Stomach (tissue), 9 donors: Measurements from ENCODE around the gene TMEM107. TPM values are rescaled to one million over a fixed set of nuclear protein-coding genes. Genes with fewer than 3 reads are reported as not detected.

ENCODE experiments used
- DNase-seq, 2 donors: peaks; one replicate each; pipeline versions ENCODE4 v3.0.0 to v3.0.0-alpha.2; 2013 to 2019
- H3K27ac ChIP-seq, 5 donors: fragments of 200-600 bp in 4 of 5; sonication (generic) in 4 of 5; one replicate each; pipeline ENCODE4 v1.5.1; 2013 to 2019; ENCODE audit warnings: mild to moderate bottlenecking in 1 of 5, moderate library complexity in 1 of 5
- H3K27me3 ChIP-seq, 3 donors: fragments of 200-600 bp; sonication (generic); one replicate each; pipeline ENCODE4 v1.5.1; 2017 to 2019; ENCODE audit warnings: mixed run types in 1 of 3
- H3K36me3 ChIP-seq, 4 donors: fragments of 200-600 bp; sonication (generic); 1 replicate in 3 of 4; 2 replicates in 1 of 4; pipeline ENCODE4 v1.5.1; 2016 to 2019
- H3K4me1 ChIP-seq, 4 donors: fragments of 200-600 bp; sonication (generic); one replicate each; pipeline ENCODE4 v1.5.1; 2016 to 2019
- H3K4me3 ChIP-seq, 4 donors: fragments of 200-600 bp; sonication (generic) in 3 of 4; one replicate each; pipeline ENCODE4 v1.5.1; 2016 to 2019; ENCODE audit warnings: mild to moderate bottlenecking in 1 of 4
- H3K9me3 ChIP-seq, 4 donors: fragments of 200-600 bp; sonication (generic); one replicate each; pipeline ENCODE4 v1.5.1; 2016 to 2019
- EP300 ChIP-seq: sonication (generic); formaldehyde crosslinking; IDR thresholded peaks from one replicate; pipeline ENCODE4 v1.6.1; 2017; ENCODE audit warnings: antibody characterized with exemption
- POLR2A ChIP-seq, 4 donors: fragments of 450-650 bp; IDR thresholded peaks; one replicate each; pipeline ENCODE4 v1.6.1; 2016; ENCODE audit warnings: antibody characterized with exemption in 4 of 4, control low read depth in 2 of 4, mild to moderate bottlenecking in 1 of 4, moderate library complexity in 1 of 4
- POLR2AphosphoS5 ChIP-seq, 3 donors: sonication (generic); formaldehyde crosslinking; IDR thresholded peaks; one replicate each; pipeline ENCODE4 v1.6.1; 2016; ENCODE audit warnings: antibody characterized with exemption in 3 of 3
- WGBS, 5 donors: extraction: QIAGEN DNeasy Blood & Tissue Kit in 3 of 5; methylation state at CpG; one replicate each; pipeline versions ENCODE4 v1.1.5 to v1.1.7; 2013 to 2018; 5-methylcytosine and 5-hydroxymethylcytosine counted together
- intact Hi-C: fragments of 100-400 bp; cut with DNase I; formaldehyde crosslinking; loops from one replicate; pipeline ENCODE4 v1.15.1; 2023; ENCODE audit warnings: low total_unique reads
- polyA plus RNA-seq, 3 donors: library from polyadenylated mRNA; stranded (reverse); fragments of 200-250 nt; gene quantifications; one replicate each; pipeline ENCODE4 v1.2.3, GENCODE V29; 2013
- total RNA-seq, 5 donors: library from RNA; depleted of rRNA; stranded (reverse); fragments of >200 nt; gene quantifications; one replicate each; pipeline versions ENCODE4 v1.1.0 to v1.2.3, GENCODE V29; 2014 to 2016
- TF ChIP-seq, protein P1 (sequence below), 7 experiments: fragments of 450-650 bp in 4 of 7; fragments of 200-600 bp in 3 of 7; sonication (generic) in 3 of 7; IDR thresholded peaks; one replicate each; pipeline ENCODE4 v1.5.1; 2016 to 2019; ENCODE audit warnings: antibody characterized with exemption in 7 of 7, control low read depth in 2 of 7, mild to moderate bottlenecking in 1 of 7
- donor health status: healthy with polysubstance abuse.
- donor health status: Bipolar disorder and iron deficiency.
- donor health status: healthy.

TMEM107 gene
- total and polyA plus RNA-seq, 8 donors: 5.2 to 37.6 (median 9.4) TPM

DNA sequence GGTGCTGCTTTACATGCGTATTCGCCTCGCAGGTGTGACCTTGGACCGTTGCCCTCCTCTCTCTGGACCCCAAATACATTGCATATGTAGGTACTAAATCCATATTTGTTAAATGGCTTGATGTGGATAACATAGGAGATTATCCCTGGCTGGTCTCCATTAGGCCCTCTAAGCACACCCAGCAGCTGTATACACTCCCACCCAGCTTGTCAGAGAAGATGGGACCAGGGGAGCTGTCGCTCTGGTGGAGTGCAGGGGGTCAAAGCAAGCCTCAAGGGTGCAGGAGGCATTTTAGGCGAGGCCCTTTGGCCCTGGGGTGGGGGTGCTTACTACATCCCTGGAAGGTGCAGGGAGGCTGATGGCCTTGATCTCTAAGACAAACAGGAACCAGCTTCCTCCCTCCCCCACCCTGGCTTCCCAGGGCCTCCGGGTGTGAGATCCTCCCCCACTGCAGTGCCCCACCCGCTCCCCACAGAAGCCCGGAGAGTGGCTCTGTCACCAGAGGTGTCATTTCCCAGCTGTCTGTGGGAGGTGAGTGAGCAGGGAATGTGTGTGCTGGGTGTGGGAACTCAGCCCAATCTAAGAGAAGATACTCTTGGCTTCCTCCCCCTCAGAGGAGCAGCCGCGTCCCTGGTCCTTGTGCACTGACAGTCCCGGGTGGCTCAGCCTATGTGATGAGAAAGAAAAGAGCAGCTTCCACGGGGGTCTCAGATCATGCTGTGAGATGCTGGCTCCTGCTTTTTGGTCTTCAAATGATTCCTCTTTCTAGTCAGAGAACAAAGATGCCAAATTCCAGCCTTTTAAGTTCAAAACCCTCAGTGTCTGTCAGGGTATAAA is 12.0 kb downstream of the TMEM107 start:
- peak overlapping the region; percentile 98 to 100 (median 99) for H3K27ac ChIP-seq
- no peak overlapping the region for H3K4me3 ChIP-seq

GRCh38 chr17:8162997-8163977 is 12.9 kb downstream of the TMEM107 start:
- H3K36me3 ChIP-seq: peaks cover 18 to 34% (median 26%) of the 10 kb centered on the region in 4 donors
- intact Hi-C loops: no loop called here
- H3K27me3 ChIP-seq: no peaks in the 10 kb centered on the region
- H3K27ac ChIP-seq: peak overlapping the region; percentile 98 to 100 (median 99)
- peak overlapping the region; percentile 69 to 97 (median 94) for H3K4me3 ChIP-seq
- WGBS, 5 donors: 11 to 27% (median 14%) methylated on average over 28 to 55 of the region's 55 CpGs
- DNase-seq: peak in 1 of 2 donors; percentile 69
- H3K4me1 ChIP-seq: peaks cover 44 to 61% (median 53%) of the 10 kb centered on the region in 4 donors
- TF ChIP-seq POLR2A (IDR thresholded peaks at IDR 0.05): no peak
- TF ChIP-seq, protein P1, sequence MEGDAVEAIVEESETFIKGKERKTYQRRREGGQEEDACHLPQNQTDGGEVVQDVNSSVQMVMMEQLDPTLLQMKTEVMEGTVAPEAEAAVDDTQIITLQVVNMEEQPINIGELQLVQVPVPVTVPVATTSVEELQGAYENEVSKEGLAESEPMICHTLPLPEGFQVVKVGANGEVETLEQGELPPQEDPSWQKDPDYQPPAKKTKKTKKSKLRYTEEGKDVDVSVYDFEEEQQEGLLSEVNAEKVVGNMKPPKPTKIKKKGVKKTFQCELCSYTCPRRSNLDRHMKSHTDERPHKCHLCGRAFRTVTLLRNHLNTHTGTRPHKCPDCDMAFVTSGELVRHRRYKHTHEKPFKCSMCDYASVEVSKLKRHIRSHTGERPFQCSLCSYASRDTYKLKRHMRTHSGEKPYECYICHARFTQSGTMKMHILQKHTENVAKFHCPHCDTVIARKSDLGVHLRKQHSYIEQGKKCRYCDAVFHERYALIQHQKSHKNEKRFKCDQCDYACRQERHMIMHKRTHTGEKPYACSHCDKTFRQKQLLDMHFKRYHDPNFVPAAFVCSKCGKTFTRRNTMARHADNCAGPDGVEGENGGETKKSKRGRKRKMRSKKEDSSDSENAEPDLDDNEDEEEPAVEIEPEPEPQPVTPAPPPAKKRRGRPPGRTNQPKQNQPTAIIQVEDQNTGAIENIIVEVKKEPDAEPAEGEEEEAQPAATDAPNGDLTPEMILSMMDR (IDR thresholded peaks at IDR 0.05): no peak
- no peak for TF ChIP-seq EP300
- TF ChIP-seq POLR2AphosphoS5 (IDR thresholded peaks at IDR 0.05): no peak
- H3K9me3 ChIP-seq: no peaks in the 10 kb centered on the region

More for the DNA sequence above, 12.0 kb downstream of the TMEM107 start:
- H3K27me3 ChIP-seq: no peaks in the 10 kb centered on the region
- peaks cover 17 to 28% (median 24%) of the 10 kb centered on the region in 4 donors for H3K36me3 ChIP-seq
- WGBS, 5 donors: 26 to 32% (median 28%) methylated on average over 10 to 13 of the region's 13 CpGs
- TF ChIP-seq POLR2A (IDR thresholded peaks at IDR 0.05): no peak
- no peak for TF ChIP-seq EP300
- TF ChIP-seq, protein P1 (IDR thresholded peaks at IDR 0.05): no peak
- peak in 2 of 3 donors; percentile 33 to 35 for TF ChIP-seq POLR2AphosphoS5 (IDR thresholded peaks at IDR 0.05)
- intact Hi-C loops: no loop called here
- no peaks in the 10 kb centered on the region for H3K9me3 ChIP-seq
- peak; percentile 55 to 86 for DNase-seq
- peaks cover 35 to 52% (median 45%) of the 10 kb centered on the region in 4 donors for H3K4me1 ChIP-seq

DNA sequence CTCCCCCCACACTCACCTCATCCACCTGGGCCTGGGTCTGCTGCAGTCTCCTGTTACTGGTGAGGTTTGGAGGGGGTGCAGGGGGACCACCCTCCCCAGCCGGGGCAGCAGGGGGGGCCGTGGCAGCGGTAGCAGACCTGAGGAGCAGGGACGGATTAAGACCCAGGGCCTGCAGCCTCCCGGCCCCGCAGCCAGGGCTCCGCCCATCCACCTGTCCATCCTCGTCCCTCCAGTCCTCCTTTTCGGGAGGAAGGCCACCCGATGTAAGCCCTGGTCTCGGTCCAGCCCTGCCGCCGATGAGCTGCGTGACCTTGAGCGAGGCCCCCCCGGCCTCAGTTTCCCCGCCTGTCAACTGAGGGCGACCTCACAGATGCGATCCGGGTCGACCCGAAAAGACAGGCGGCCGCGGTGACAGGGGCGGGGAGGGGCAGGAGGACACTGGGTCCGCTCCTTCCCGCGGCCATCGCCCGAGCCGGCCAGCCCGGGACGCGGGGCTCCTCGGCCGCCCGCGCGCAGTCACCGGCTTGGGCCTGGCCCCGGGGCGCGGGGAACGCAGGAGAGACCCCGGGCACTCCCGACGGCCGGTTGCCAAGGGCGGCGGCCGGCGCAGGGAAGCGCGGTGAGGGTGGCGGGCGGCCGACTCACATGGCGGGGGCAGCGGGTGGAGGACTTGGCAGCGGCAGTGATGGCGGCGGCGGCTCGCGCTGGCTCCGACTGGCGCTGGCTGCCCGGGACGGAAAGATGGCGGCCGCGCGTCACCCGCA is 13.8 kb downstream of the TMEM107 start, which contains the start of gene VAMP2:
VAMP2 (minus strand) TSS at position 716 of the 764 bp plus-strand sequence; CDS start at position 647, 69 bp downstream.
- intact Hi-C loops: no loop called here
- 0 to 3% (median 0%) methylated on average over 18 to 75 of the region's 75 CpGs for WGBS, 5 donors
- Histone ChIP-seq H3K27ac (peak within 1 kb of the TSS; percentile 98 to 100 (median 99)), H3K9me3 (no peaks in the 10 kb centered on the region), H3K36me3 (peaks cover 18 to 41% (median 26%) of the 10 kb centered on the region in 4 donors), H3K4me3 (peak within 1 kb of the TSS; percentile 69 to 97 (median 94)), H3K27me3 (no peaks in the 10 kb centered on the region), H3K4me1 (peaks cover 45 to 70% (median 60%) of the 10 kb centered on the region in 4 donors)
- no peak for TF ChIP-seq POLR2A (IDR thresholded peaks at IDR 0.05)
- TF ChIP-seq, protein P1 (IDR thresholded peaks at IDR 0.05): peak in 2 of 7 experiments; percentile 18 to 21
- peak; percentile 82 to 96 (median 95) for TF ChIP-seq POLR2AphosphoS5 (IDR thresholded peaks at IDR 0.05)
- no peak for TF ChIP-seq EP300
- peak; percentile 86 to 96 for DNase-seq
